Measurements from ENCODE around the gene EPHB1. TPM values are rescaled to one million over a fixed set of nuclear protein-coding genes. Genes with fewer than 3 reads are reported as not detected.

EPHB1 gene
- total RNA-seq, 2 donors from 2014 or later, result 0.60 TPM; not detected in 1

DNA sequence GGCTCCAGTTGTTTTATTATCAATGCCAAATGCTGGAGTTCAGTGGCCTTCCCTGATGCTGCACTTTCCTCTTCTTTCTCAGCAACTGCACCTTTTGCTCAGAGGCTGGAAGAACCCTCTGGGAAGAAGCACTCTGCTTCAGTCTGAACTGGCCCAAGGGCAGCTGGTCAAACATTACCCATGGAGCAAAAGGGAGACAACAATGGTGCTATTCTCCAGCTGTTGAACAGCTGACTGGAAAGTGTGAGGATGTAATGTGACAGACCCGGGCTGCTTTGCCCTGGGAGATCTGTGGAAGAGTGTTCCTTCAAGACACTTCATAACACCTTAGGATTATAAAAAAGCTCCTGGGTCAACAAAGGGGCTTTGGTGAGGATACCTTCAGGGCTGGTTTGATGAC, 84.9 kb downstream of the EPHB1 start:
- no peak for ATAC-seq
- peaks cover 0 to 5% of the 10 kb centered on the region in 2 donors for H3K9me3 Mint-ChIP-seq

DNA sequence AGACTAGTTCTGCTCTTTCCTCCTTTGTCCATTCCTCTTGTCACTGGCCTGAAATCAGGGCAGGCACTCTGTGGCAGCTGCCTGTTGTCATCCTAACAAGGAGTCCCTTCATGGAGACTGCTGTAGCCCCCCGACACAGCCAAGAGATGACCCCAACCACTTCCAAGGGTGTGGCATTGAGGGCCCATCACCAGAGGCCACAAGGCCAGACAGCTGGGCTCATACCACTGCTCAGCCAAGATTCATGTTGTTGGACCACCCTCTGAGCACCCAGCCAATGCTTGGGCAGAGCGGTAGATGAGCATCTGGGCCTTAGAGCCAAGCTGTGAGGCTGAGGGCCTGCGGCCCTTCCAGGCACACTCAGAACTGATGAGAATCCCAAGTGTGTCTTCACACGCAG, 85.4 kb downstream of the EPHB1 start:
- Mint-ChIP-seq H3K27ac (no peak overlapping the region), H3K36me3 (no peaks in the 10 kb centered on the region), H3K9me3 (peaks cover 0 to 6% of the 10 kb centered on the region in 2 donors)
- ATAC-seq (no peak), DNase-seq (ENCODE audit: low spot score in 2 of 2) (no peak)

More for the DNA sequence above, 84.9 kb downstream of the EPHB1 start:
- no peak overlapping the region for H3K27ac Mint-ChIP-seq
- H3K36me3 Mint-ChIP-seq, result no peaks in the 10 kb centered on the region
- DNase-seq (ENCODE audit: low spot score in 2 of 2), result no peak

DNA sequence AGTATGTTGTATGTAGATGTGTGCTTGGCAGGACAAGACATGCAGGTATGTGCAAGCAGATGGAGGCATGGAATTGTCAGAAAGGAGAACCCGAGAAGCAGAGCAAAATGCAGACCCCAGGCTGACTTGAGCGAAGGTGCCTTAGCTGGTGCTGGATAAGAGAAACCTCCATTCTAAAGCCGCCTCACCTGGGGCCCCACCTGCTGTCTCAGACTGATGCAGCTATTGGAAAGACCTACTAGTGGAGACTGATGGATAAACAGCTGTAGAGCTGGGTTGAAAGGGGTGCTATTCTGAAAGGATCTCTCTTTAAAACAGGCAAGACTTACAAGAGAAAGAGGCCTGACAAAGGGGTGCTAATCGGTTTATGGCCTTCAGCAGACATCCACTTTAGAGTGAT, 86.2 kb downstream of the EPHB1 start:
- Mint-ChIP-seq H3K27ac (no peak overlapping the region), H3K36me3 (no peaks in the 10 kb centered on the region), H3K9me3 (peaks cover 0 to 6% of the 10 kb centered on the region in 2 donors)
- no peak for DNase-seq (ENCODE audit: low spot score in 2 of 2)
- no peak for ATAC-seq

DNA sequence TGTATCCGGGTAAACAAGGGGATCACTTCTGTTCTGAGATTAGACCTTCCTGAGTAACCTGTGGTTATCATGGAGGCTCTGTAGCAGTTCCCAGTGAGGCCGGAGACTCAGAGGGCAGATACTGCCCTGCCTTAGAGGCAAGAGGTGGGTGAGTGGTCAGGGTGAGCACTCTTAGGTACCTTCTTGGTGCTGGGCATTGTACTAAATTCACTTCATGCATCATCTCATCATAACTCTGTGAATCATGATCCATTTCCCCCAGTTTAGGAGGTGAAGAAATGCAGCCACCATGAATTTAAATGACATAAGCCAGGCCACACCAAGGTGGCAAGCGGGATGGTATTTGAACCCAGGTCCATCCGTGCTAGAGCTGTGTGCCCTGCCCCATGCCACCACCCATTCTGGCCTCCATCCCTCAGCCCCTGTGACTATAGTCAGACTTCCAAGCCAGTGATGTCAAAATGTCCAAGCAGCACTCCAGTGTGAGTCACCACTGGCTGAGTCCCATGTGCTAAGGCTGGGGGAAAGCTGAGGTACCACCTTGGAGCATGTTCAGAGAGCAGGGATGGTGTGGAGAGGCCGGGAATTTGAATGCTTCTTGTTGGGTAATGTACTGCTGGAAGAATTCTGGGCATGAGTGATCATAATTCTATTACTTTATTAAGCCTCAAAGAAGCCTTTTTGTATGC, 88.8 kb downstream of the EPHB1 start:
- ATAC-seq (no peak), DNase-seq (ENCODE audit: low spot score in 2 of 2) (no peak)
- Mint-ChIP-seq H3K36me3 (no peaks in the 10 kb centered on the region), H3K9me3 (peaks cover 0 to 6% of the 10 kb centered on the region in 2 donors), H3K27ac (no peak overlapping the region)

DNA sequence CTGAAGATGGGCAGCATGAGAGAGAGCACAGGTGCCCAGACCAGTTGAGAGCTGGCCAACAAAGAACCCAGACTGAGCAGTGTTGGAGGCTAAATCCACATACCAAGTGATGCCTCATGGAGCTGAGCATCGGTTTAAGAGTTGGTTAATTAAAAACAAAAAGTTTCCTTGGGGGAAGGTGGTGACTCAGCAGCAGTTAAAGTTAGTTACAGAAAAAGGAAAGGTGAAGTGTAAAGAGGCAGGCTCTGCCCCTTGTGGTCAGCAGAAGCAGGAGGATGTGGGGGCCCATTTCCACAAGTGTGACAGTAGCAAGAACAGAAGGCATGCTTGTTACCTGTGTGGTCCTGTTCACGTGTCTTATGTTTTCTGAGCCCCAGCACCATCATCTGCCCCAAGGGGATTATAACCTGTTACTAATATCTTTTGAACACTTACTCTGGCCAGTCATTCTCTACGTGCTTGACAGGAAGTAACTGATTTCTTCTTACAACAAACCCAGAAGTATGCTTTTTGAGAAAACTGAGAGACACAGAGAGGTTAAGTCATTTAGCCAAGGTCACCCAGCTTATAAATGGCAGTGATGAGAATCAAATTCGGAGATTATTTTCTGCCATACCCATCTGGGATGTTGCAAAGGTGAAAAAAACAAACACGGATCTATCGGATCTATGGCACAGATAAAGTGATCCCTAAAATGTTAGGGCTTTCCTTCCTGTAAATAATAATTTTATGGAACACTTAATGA, 91.0 kb downstream of the EPHB1 start:
- peaks cover 0 to 6% of the 10 kb centered on the region in 2 donors for H3K9me3 Mint-ChIP-seq
- ATAC-seq, result peak in 1 of 2 donors; percentile 11
- H3K27ac Mint-ChIP-seq, result no peak overlapping the region
- H3K36me3 Mint-ChIP-seq, result no peaks in the 10 kb centered on the region
- DNase-seq (ENCODE audit: low spot score in 2 of 2), result no peak

DNA sequence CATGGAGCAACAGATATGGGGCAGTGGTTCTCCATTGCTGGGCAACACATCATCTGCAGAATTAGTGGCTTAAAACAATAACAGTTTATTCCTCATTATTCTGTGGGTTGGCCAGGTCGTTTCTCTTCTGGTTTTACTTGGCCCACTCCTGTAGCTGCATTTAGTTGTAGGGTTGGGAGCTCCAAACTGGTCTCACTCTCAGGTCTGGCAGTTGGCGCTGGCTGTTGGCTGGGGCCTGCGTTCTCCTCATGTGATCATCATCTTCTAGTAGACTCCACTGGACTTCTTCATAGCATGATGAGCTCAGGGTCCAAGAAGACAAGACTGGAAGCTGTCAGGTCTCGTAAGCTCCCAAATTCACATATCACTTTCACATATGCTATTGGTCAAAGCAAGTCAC, 91.9 kb downstream of the EPHB1 start:
- DNase-seq (ENCODE audit: low spot score in 2 of 2), result no peak
- Mint-ChIP-seq H3K27ac (no peak overlapping the region), H3K36me3 (no peaks in the 10 kb centered on the region)

DNA sequence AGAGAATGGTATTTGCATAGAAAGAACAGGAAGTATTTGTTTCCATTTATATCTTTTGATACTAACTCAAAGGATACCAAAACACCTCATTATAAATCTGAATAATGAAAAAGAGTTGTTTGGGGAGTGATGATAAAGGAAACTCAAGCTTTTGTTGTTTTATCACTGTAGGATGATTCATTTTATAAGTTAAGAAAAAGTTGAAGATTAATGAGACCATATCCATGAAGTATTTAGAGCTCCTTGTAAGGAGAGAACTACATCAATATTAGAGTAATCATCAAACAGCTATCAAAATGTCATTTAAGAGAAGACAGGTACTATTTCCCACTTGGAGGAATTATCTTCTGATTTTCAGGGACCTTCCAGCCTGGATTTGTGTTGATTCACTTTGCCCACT, 92.5 kb downstream of the EPHB1 start:
- DNase-seq (ENCODE audit: low spot score in 2 of 2) (no peak), ATAC-seq (no peak)
- peaks cover 0 to 6% of the 10 kb centered on the region in 2 donors for H3K9me3 Mint-ChIP-seq
- no peak overlapping the region for H3K27ac Mint-ChIP-seq
- H3K36me3 Mint-ChIP-seq, result no peaks in the 10 kb centered on the region

More for the DNA sequence above, 91.9 kb downstream of the EPHB1 start:
- no peak for ATAC-seq
- H3K9me3 Mint-ChIP-seq, result peaks cover 0 to 6% of the 10 kb centered on the region in 2 donors

DNA sequence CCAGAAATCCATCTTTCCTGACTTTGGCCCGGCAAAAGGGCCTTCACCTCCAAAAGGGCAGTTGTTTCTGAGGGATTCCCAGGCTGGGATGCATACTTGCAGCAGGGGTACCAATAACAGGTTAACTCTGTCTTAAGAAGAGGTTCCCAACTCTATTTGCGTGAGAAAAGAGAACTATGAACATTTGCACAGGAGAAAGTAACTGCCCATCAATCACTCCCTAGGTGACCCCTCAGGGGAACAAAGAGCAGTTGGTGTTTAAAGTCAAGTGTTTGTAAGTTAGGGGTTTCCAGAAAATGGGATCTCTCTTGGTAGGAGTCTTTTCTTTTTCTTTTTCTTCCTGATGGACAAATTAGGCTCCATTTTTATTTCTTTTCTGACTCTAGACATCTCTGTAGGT, 97.3 kb downstream of the EPHB1 start:
- no peaks in the 10 kb centered on the region for H3K9me3 Mint-ChIP-seq
- no peaks in the 10 kb centered on the region for H3K36me3 Mint-ChIP-seq
- DNase-seq (ENCODE audit: low spot score in 2 of 2) (no peak), ATAC-seq (no peak)
- H3K27ac Mint-ChIP-seq, result no peak overlapping the region

DNA sequence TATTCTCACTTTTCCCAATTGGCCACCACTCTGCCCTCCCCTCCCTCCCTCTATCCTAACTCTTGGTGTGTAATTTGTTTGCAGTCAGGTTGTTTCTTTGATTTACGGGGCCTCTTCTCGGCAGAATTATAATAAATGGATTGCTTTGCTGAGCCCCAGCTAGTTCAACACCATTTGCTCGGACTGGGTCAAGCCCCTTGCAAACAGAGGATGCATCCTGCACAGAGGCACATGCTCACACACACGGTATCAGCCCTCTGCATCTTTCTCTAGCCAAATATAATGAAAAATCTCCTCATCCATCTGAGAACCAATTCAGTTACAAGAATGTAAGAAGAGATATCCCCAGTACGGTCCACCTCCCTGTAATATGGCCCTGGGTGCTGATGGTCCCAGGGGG, 97.7 kb downstream of the EPHB1 start:
- H3K36me3 Mint-ChIP-seq, result no peaks in the 10 kb centered on the region
- no peak overlapping the region for H3K27ac Mint-ChIP-seq
- H3K9me3 Mint-ChIP-seq, result no peaks in the 10 kb centered on the region
- ATAC-seq, result no peak
- DNase-seq (ENCODE audit: low spot score in 2 of 2), result no peak

DNA sequence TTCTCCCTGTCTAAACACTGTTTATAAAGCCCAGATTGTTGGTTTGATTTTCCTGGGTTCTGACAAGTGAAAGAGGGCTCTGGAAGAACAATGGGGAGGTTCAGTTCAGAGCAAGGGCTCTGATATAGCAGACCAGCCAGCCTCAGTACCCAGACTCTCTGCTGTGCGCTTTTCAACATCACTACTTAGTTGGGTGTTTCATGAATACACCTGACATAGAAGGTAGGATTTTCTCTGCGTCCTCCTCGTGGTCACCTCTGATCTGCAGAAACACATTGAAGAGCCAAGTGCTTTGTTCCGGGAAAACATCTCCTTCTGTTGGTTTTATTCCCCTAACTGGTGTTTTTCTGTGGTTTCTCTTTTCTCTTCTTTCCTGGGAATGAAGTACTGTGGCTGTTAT, 99.5 kb downstream of the EPHB1 start:
- Mint-ChIP-seq H3K36me3 (no peaks in the 10 kb centered on the region), H3K9me3 (no peaks in the 10 kb centered on the region), H3K27ac (no peak overlapping the region)
- DNase-seq (ENCODE audit: low spot score in 2 of 2) (no peak), ATAC-seq (no peak)

DNA sequence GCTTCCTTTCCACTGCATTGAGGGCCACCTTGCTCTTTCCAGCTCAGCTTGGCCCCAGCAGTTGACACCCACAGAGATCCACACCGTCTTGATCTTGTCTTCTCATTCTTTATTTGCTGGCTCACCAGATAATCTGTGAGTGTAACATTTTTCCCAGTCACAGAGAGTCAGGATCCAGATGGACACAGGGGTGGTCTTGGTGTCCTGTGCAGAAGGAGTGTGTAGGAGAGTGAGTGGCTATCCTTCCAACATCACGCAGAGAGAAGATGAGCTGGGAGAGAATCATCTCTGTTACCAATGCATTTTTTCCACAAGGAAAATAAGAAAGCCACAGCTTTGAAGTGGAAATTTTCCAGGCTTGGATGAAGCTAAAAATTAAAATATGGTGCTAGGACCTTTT, 100.1 kb downstream of the EPHB1 start:
- DNase-seq (ENCODE audit: low spot score in 2 of 2) (no peak), ATAC-seq (no peak)
- Mint-ChIP-seq H3K9me3 (no peaks in the 10 kb centered on the region), H3K36me3 (no peaks in the 10 kb centered on the region), H3K27ac (no peak overlapping the region)

DNA sequence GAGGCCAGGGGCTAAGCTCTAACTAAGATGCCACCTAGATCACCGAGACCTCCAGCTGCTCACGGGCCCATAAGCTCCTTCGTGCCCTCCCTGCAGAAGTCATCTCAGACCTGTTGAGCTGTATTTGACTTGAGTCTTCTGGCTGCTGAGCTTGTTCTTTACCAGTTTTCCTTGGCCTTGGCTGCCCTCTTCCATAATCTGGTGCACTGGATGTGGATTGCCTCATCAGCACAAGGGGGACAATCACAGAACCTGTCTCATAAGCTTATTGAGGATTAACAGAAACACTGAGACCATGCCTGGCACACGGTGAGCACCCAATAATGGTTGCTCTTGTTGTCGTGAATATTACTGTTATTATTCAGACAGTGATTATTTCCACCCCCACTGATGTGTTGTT, 101.1 kb downstream of the EPHB1 start:
- Mint-ChIP-seq H3K9me3 (no peaks in the 10 kb centered on the region), H3K27ac (no peak overlapping the region), H3K36me3 (no peaks in the 10 kb centered on the region)
- DNase-seq (ENCODE audit: low spot score in 2 of 2) (no peak), ATAC-seq (no peak)

DNA sequence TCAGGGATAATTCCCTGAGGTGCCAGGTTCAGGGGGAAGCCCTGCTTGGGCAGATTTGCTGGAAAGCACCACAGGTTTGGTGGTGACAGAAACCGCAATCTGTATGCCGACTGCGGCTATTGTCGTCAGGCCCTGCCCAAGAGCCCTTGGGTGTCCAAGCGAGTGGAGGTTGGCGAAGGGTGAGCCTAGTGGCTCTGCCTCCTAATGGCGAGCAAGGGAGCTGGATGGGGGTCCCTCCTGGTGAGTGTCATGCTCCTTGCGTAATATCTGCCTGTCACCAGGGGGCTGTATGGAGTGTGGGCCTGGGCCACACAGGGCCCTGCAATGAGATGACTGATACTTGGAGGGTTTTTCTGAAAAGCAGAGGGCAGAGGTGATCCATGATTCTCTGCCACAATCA, 101.6 kb downstream of the EPHB1 start:
- Mint-ChIP-seq H3K36me3 (no peaks in the 10 kb centered on the region), H3K9me3 (no peaks in the 10 kb centered on the region)
- DNase-seq (ENCODE audit: low spot score in 2 of 2), result no peak

DNA sequence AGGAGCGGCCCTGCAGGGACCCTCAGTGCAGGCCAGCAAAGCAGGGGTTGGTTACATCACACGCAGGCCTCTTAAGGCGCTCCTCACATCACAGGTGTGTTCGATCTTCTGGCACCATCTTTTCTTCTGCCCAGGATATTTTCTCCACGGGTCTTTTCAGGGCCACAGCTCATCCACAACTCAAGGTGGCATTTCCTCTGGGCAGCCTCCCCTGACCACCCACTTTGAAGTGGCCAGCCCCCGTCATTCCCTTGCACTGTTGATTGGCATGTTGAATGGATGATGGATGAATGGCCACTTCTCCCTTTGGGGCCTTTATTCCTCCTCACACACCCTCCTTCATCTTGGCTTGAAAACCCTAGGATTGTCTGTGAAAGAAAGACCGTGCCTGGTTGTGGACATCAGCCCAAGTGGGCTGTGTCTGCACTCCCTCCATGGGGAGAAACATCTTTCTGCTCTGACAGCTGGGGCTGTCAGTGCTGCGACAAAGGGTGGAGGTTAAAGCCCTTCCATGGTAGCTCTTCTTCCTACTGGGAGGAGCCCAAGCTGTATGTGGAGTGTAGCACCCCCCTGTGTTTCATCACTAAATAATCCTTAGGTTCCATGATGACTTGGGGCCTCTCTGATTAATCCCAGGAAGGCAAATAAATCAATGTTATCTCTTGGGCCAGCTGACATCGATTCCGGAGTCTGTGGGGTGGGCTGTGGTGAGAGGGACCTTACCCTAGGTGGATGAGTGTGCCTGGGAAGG, 102.5 kb downstream of the EPHB1 start:
- no peak for ATAC-seq
- H3K27ac Mint-ChIP-seq, result no peak overlapping the region
- no peaks in the 10 kb centered on the region for H3K9me3 Mint-ChIP-seq

More for the DNA sequence above, 101.6 kb downstream of the EPHB1 start:
- ATAC-seq, result no peak
- no peak overlapping the region for H3K27ac Mint-ChIP-seq

DNA sequence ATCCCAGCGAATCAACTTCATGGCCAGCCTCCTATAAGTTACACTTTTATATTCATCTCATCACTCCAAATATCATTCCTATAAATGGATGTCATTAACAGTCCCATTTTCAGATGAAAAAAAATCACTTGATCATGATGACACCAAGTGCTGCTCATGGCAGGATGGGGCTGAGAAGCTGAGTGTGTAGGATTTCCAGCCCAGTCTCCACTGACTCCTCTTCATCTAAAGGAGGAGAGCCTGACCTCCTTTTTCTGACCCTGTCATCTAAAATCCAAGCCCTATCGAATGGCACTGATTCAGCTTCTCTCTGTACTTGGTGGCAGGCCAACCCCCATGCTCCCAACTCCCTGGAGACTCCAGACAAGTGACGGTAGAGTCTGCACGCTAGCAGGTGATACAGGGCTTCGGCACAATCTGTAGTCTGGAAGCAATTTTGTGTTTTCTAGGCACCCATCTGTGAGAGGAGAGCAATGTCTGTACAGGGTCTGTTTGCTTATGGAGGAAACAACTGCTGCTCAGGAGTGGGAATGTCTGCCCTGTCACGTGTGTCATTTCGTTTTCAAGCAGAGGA, 103.2 kb downstream of the EPHB1 start:
- no peak for ATAC-seq
- no peaks in the 10 kb centered on the region for H3K36me3 Mint-ChIP-seq

More for the DNA sequence above, 102.5 kb downstream of the EPHB1 start:
- H3K36me3 Mint-ChIP-seq, result no peaks in the 10 kb centered on the region
- DNase-seq (ENCODE audit: low spot score in 2 of 2), result no peak

DNA sequence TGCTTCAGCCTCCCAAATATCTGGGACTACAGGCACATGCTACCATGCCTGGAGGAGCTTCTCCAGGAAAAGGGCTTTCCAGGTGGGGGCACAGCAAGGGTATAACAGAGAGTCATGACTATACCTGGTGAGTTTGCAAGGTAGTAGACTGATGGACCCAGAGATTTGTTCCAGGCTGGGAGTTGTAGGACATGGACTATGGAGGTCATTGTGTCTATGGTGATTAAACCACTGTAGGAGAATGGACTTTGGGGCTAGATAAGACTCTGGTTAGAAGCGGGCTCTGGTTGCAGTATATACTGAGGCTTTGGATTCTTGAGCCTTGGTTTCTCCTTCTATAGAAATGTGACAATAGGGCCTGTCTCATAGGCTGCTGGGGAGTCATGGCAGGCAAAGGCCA, 104.7 kb downstream of the EPHB1 start:
- DNase-seq (ENCODE audit: low spot score in 2 of 2) (no peak), ATAC-seq (no peak)
- no peaks in the 10 kb centered on the region for H3K36me3 Mint-ChIP-seq
- H3K27ac Mint-ChIP-seq, result no peak overlapping the region
- H3K9me3 Mint-ChIP-seq, result no peaks in the 10 kb centered on the region

More for the DNA sequence above, 103.2 kb downstream of the EPHB1 start:
- DNase-seq (ENCODE audit: low spot score in 2 of 2), result no peak
- no peak overlapping the region for H3K27ac Mint-ChIP-seq
- no peaks in the 10 kb centered on the region for H3K9me3 Mint-ChIP-seq

DNA sequence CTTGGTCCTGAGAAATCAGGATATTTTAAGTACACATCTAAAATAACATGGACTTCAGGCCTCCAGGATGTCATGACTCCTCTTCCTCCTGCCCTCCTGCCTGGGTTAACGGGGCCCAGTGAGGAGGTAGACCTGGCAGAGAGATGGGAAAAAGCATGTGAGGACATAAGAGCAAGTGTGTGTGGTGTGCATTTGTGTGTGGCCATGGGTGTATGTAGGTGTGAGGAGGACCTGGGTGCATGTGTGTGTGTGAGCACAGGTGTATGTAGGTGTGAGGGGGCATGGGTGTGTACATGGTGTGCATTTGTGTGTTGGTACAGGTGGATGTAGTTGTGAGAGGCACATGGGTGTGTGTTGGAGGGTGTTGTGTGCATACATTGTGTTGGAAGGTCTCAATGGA, 105.4 kb downstream of the EPHB1 start:
- Mint-ChIP-seq H3K9me3 (no peaks in the 10 kb centered on the region), H3K36me3 (no peaks in the 10 kb centered on the region), H3K27ac (no peak overlapping the region)
- no peak for DNase-seq (ENCODE audit: low spot score in 2 of 2)
- no peak for ATAC-seq

Data from activated naive CD4-positive, alpha-beta T cell treated with anti-CD3 and anti-CD28 coated beads, Interleukin-2, amount 50 U/mL, for 72 hours (primary cell).